ENCODE results near the gene ANKHD1.

GRCh38 chr5:140466981-140467742, 65.5 kb downstream of the ANKHD1 start:
- no peak for TF ChIP-seq CTCF (IDR thresholded peaks at IDR 0.05 in 4 of 5, conservative IDR thresholded peaks at IDR 0.05 in 1 of 5)
- no peak for TF ChIP-seq POLR2A (IDR thresholded peaks at IDR 0.05)

Data from gastrocnemius medialis (tissue), 4 donors.